ENCODE measurements around the gene PPP1R3A.

The PPP1R3A gene

GRCh38 chr7:113878394-113878992 is 40.3 kb downstream of the PPP1R3A start:
- no peak for DNase-seq (ENCODE audit: low spot score)

GRCh38 chr7:113875224-113875623 is 43.6 kb downstream of the PPP1R3A start:
- DNase-seq (ENCODE audit: low spot score), result no peak

- no peak for DNase-seq (ENCODE audit: low spot score)
These were observed 45.2 kb downstream of the PPP1R3A start for GRCh38 chr7:113873554-113874151.

- no peak for DNase-seq (ENCODE audit: low spot score)
These were observed 45.8 kb downstream of the PPP1R3A start for GRCh38 chr7:113872981-113873380.

GRCh38 chr7:113867325-113867724 is 51.5 kb downstream of the PPP1R3A start:
- DNase-seq (ENCODE audit: low spot score), result no peak

GRCh38 chr7:113856010-113856409 is 62.8 kb downstream of the PPP1R3A start:
- DNase-seq (ENCODE audit: low spot score), result no peak

GRCh38 chr7:113840954-113841353 is 77.9 kb downstream of the PPP1R3A start:
- DNase-seq (ENCODE audit: low spot score), result no peak

GRCh38 chr7:113835367-113835766 is 83.4 kb downstream of the PPP1R3A start:
- no peak for DNase-seq (ENCODE audit: low spot score)

- no peak for DNase-seq (ENCODE audit: low spot score)
These were observed 86.5 kb downstream of the PPP1R3A start for GRCh38 chr7:113832196-113832745.

- no peak for DNase-seq (ENCODE audit: low spot score)
These were observed 87.3 kb downstream of the PPP1R3A start for GRCh38 chr7:113831556-113831955.

GRCh38 chr7:113828581-113828980 is 90.2 kb downstream of the PPP1R3A start:
- DNase-seq (ENCODE audit: low spot score), result no peak

All from LoVo (cell line).